Activated CD8-positive, alpha-beta memory T cell treated with anti-CD3 and anti-CD28 coated beads for 4 hours (primary cell): ENCODE measurements around the gene GRK3.

Experiments used
- DNase-seq, 2 donors: peaks; one replicate each; pipeline ENCODE4 v3.0.0-alpha.2; 2020; ENCODE audit warnings: low read depth in 2 of 2

The GRK3 gene

DNA sequence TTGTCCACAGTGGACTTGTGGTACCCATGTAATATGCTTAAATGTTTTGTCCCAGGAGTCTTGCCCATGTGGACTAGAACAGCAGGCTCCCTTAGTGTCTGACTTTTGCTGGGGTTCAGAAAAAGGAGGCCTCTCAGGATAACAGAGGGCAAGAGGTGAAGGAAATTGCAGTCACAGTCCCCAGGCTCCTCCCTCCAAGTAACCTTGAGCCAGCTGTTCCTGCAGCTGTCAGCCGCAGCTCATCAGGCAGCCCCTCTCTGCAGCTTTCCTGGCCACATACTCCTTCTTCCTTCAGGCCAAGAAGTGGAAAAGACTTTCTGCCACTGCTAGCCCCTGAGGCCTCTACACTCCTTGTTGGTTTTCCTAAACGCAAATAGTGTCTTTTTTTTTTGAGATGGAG is 171.2 kb downstream of the GRK3 start:
- DNase-seq: no peak

DNA sequence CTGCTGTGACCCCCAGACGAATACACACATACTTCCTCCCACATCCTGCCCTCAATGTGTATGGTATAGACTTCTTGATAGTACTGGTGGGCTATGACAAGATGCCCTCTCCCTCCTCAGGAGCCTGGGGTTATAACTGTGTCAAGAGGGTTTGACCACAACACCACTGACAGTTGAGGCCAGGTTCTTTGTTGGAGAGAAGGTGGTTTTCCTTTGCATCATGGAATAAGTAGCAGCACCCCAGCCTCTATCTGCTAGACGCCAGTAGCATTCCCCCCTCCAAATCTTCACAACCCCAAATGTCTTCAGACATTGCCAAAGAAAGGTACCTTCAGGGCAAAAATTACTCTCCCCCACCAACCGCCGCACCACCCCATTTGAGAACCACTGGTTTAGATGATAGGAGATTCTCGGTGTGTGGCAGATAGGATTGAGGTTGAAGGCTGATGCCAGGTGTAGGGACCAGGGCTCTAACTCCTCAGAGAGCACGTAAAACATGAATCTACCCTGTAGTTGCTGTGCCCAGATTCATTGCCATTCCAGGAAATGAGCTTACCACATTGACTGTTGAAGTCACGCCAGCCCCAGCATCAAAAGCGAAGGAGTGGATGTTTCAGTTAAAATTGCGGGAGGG is 172.0 kb downstream of the GRK3 start:
- DNase-seq: no peak

DNA sequence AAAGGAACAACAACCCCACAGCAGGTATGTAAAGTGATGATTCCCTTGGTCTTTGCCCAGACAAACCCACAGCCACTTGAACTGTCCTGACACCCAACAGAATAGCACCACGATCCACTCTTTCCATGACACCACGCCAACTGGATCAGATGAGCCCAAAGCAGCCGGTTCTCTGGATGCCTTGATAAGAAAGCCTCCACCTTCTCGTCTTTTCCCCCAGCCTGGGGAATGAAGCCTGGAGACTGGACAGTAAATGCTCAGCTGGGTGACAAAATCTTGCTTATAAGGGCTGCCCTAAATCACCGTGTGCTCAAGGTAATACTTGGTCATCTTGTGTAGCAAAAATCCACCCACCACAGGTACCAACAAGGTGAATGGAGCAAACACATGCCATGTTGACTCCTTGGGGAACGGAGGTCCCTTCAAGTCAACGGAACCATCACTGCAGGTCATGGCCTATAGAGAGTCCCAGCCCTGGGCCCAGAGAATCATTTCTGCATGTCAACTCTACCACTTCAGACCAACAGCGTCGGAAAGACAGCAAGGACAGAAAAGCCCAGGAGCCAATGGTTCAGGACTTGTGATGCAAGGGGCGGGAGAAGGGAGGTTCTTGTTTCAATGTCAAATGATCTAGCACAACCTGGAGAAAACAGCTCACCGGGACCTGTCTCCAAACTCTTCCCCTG is 175.3 kb downstream of the GRK3 start:
- DNase-seq: no peak

DNA sequence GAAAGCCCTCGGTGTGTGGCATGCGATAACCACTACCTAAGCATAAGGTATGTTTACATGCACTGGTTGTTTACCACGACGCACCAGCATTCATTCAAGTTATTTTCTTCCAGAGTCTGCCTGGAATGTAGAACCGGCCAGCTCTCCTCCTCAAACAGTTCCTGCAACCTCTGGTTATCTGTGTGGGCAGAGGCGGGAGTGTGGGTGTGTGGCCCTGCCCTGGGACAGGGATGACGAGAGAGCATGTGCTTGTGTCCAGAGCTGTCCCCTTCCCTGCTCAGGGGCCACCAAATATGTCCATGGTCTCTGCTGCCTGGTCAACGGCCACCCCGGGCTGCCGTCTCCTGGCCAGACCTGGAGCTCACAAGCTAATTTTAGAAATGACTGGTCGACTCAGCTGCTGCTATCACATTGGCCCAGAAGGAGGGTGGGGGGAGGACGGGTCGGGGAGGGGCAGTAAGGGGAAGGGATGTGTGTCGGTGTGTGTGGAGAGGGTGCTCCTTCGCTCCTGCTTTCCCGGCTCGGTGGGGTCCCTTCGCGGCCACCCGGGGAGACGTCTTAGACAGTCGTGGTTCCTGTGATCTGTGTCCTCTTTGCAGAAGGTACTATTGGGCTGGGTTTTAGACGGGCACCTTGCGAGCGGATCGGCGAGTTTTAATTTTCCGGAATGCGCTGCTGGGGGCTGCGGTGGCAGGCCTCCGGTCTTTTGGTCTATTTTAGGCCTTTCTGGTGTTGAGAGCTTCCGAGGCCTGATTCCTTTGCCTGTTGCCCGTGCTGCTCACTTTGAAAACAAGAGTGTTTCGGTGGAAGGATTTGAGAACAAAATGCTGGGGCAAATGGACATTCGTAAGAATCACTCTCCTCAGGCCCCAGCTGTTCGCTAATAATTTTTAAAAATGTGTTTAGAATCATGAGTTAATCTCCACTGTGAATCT is 177.5 kb downstream of the GRK3 start, which contains the start of gene MYO18B:
Gene MYO18B, plus strand, starts transcription at position 497 of the 935 bp plus-strand sequence. CDS start 18,905 bp downstream, outside the sequence.
- no peak for DNase-seq

DNA sequence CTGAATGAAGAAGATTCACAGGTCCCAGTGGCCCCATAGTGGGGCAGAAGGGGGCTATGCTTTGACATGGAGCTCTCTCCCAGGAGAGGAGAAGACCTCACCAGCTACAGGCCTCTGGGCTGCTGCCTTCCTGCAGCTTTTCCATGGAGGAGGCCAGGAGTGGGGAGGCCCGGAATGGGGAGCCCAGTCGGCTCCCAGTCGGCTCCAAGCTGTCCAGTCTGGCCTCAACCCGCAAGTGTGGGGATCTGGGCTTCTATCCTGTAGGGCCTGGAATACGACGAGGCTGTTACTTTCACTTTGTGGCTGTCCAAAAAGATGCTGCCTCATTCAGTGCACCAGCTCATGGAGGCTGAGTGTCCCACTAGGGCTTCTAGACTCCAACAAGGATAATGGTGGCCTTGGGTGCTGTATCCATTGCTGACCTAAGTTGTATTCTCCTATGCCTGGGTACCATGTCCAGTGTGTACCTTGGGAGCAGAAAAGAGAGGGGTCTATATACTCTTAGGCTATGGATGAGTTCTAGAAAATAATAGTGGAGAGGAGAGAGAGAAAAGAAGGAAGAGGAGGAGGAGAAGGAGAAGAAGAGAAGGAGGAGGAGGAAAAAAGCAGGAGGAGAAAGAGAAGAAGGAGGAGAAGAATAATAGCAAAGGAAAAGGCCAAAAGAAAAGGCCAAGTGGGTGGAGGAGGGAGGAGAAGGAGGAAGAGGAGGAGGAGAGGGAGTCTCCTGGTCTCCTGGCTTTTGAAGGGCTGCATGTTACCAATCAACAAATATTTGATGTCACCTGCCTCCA is 178.6 kb downstream of the GRK3 start:
- DNase-seq: no peak

DNA sequence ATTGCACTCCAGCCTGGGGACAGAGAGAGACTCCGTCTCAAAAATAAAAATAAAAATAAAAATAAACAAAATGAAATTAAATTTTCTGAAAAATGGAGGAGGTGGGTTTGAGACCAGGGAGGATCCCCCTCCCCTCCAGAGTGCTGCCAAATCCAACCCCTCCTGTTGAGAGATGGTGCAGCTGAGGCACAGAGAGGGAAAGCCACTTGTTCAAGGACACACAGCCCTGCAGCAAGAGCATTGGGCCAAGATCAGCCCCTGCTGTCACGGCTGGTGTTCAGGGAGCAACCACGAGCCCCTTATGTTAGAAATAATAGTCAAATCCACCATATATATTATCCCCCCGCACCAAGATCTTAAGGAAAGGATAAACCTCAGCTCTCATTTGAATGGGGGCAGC is 180.2 kb downstream of the GRK3 start:
- DNase-seq: no peak

DNA sequence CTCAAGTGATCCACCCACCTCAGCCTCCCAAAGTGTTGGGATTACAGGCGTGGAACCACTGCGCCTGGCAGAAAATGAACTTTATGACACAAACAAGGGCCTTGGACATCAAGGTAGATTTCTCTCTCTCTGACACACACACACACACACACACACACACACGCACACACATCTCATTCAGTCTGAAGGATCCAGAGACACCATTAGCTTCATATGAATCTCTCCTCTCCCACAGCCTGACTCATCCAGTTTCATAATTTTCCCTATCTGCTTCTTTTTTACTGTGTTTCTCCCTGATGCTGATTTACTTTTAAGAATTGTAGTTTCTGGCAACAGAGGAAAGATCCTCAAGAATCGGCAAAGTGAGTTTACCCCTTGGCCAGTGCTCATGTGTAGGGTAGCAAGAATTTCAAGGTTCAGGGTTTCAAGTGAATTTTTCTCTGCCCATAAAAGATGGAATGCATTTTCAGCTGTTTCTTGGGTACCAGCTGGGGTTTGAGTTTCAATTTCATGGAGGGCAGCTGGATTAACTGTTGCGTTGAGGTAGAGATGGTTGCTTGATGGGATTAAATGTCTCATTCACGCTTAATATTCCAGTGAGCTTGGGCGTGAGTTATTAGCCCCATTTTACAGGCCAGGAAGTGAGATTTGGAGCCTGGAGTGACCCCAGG is 181.0 kb downstream of the GRK3 start:
- no peak for DNase-seq

DNA sequence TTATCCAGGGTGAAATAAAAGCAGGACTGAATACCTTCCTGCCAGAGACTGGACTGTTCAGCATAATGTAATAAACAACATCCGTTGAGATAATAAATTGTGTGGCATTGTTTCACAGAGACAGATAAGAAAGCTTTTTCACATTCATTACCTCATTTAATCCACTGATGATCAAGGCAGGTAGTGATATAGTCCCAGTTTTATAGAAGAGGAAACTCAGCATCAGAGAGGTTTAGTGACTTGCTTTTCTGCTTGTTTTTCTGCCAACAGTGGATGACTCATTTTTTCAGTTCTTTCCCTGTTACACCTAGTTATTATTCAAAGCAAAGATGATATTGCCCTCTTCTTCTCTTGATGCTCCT is 181.5 kb downstream of the GRK3 start:
- no peak for DNase-seq

DNA sequence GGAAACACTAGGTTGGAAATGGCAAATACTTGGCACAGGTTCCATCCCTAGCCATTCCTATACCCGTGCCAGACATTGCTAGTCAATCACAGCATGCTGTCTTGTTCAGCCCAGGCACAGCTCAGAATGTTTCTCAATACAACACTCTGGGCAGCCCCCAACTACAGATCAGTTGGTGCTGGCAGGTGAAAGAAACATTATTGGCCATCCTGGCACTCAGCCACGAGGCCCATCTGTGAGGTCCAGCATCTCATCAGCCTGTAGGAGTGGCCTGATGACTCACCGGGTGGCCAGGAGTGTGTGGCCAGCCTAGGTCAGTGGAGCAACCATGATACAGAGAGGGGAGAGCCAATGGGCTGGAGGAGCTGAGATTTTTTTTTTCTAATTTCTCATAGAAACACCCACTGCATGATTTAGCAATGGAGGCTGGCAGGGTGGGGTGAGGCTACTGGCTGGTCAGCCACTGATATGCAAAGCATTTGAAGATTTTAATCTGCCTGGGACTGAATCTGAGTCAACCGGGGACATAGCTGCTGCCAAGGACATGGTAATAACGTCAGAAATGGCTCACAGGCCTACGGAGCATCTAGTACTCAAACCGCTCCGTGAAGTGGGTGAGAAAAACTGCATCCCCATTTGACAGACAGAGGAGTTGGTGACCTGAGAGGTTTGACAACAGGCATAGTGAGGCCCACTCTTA is 182.9 kb downstream of the GRK3 start:
- DNase-seq: no peak

DNA sequence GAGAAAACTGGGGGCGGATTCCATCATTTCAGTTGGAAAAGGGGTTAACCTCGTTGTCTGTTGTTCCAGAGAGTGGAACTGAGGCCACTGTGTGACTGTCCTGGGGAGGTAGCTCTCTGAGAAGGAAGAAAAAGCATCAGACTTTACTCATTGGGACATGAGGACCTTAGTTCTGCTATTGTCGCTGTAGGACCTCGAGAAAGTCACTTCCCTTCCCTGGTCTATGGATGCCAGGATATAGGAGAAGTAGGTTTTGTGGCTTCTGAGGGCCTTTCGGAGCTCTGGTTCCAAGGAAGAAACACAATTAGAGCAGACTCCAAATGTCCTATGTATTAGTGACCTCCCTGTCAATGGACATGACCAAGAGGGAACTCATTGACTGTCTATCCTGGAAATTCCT is 183.7 kb downstream of the GRK3 start:
- DNase-seq: no peak

DNA sequence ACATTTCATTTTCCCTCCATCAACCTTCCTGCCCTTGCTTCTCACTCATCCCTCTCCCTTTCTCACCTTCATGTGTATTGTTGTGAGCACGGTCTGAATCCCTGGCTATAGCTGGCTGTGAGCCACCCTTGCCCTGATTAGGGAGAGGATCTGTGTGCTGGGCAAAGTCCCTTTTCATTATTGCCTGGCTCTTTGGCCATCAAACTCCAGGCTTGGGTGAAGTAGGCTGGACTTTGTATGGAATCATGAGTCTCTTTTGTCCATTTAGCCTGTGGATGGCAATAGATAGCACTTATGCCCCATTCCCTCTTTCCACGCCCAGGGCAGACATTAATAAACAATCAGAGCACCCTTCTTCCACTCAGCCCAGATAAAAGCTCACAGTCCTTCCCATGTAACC is 184.2 kb downstream of the GRK3 start:
- no peak for DNase-seq

DNA sequence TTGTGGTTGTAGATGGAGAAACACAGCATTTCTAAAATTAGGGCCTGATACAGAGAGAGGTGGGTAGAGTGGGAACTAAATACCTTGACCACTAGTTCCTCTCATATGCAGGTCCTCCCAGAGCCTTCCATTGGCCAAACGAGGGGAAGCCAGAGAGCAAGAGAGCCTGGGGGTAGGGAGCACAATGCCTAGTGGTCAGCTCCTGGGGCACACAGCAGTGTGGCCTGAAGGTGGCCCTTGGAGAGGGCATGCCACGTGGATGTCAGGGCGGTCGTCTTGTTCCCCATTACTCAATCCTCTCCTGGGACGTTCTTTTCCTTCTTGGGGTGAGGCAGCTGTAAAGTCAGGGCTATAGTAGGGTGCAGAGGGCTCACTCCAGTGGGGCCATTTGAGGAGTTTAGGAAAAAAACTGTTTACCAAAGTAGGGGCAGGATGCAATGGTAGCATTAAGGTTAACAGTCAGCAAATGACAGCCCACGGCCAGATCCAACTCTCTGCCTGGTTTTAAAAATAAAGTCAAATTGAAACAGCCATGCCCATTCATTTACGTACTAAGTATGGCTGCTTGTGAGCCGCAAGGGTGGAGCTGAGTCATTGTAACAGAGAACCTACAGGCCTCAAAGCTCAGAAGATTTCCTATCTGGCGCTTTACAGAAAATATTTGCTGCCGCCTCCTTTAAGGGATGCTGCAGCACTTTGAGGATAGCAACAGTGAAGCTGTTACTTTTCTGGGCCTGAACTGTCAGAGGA is 185.1 kb downstream of the GRK3 start:
- DNase-seq: no peak

DNA sequence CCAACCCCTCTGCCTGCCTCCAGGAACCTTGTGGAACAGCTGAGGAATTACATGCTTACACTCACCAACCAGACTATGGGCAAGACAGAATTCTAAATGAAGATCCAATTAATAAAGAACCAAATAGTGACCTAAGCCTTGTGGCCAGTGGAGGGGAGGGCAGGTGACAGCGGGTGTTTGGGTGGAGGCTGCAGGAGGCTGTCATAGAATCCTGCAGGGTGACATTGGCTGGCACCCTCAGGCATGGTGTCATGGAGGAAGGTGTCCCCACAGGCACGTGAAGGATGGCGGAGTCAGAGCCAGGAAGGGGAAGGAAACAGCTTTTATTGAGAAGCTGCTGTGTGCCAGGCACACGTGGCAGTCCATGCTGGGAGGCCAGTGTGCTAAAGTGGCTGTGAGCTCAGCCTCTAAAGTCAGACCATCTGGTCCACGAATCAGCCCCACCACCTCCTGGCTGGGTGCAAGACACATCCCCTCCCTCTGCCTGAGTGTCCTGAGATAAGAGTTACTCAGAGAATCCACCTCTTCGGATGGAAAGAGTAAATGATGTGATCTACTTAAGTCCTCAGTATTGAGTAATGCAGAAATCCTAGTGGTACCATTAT is 186.2 kb downstream of the GRK3 start:
- DNase-seq: no peak

DNA sequence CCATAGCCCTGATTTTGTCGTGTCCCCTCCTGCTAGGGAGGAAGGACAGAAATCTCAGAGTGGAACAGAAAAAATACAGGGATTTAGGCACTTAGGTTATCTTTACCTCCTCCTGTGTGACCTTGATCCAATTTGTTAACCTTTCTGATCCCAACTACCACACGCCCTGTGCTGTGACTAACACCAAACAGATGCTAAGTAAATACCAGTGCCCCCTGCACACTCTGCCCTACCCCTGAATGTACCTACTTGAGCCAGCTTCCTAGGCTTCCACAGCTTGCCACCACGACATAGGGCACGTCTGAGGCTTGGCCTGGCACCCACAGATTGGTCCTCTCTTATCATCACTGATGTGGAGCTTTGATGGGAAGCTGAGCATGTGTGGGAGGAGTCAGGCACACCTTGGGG is 186.7 kb downstream of the GRK3 start:
- DNase-seq: no peak

DNA sequence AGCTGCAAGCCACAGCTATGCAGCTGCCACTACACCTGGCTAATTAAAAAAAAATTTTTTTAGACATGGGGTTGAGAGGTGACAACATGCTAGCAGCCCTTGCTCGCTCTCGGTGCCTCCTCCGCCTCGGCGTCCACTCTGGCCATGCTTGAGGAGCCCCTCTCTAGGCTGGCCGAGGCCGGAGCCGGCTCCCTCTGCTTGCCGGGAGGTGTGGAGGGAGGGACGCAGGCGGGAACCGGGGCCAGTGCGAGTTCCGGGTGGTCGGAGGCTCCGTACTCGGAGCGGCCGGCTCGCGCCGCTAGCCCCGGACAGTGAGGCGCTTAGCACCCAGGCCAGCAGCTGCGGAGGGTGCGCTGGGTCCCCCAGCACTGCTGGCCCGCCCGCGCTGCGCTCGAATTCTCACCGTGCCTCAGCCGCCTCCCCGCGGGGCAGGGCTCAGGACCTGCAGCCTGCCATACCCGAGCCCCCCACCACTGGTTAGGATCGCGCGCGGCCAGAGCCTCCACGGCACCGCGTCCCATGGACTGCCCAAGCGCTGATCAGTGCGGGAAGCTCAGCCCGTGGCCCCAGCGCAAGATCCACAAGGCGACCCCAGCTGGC is 188.2 kb downstream of the GRK3 start:
- no peak for DNase-seq

DNA sequence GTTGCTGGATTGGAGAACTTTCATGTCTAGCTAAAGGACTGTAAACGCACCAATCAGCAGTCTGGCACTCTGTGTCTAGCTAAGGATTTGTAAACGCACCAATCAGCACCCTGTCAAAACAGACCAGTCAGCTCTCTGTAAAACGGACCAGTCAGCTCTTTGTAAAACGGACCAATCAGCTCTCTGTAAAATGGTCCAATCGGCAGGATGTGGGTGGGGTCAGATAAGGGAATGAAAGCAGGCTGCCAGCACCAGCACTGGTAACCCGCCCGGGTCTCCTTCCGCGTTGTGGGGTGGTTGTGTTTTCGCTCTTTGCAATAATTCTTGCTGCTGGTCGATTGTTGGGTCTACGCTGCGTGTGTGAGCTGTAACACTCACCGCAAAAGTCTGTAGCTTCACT is 188.8 kb downstream of the GRK3 start:
- no peak for DNase-seq

DNA sequence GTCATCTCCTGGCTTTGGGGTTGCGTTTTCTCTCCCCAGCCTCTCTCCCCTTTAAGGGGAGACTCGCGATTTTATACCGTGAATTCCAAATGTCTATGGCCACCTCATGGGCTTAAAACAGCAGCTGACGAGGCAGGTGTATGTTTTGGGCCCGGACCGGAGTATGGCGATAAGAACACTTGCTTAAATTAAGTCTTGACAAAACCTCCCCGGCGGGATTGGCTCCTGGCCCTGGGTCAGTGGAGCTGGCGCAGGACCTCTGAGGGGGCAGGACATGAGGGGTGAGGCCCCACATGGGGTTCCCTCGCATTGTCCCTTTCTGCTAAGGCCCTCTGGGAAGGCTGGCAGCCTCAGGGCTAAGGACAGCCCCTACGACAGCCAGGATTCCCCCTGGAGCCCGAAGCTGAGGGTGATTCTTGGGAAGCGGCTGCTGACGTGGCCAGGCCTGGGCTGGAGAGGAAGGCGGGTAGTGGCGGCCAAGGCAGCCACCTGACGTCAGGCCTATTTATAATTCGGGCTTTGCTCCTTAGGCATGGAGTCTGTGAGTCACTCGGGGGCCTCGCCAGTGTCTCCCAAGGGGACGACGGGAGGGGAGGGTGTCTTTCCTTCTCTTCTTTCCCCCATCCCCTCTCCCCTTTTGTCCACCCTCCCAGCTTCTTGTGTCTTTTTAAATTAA is 190.2 kb downstream of the GRK3 start:
- no peak for DNase-seq

DNA sequence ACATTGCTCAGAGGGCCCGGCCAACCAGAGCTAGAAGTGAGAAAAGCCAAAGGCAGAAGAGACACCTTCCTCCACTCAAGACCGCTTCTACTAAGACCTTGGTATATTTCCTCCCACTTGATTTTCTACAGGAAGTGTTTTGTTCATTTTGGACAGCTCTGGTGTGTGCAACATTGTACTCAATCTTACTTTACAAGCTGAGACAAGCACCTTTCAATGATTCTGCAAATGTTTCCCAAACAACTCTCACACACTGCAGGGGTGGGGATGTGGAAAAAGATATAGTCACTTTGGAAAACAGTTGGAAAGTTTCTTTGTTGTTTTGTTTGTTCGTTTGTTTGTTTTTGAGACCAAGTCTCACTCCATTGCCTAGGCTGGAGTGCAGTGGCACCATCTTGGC is 193.2 kb downstream of the GRK3 start:
- no peak for DNase-seq

DNA sequence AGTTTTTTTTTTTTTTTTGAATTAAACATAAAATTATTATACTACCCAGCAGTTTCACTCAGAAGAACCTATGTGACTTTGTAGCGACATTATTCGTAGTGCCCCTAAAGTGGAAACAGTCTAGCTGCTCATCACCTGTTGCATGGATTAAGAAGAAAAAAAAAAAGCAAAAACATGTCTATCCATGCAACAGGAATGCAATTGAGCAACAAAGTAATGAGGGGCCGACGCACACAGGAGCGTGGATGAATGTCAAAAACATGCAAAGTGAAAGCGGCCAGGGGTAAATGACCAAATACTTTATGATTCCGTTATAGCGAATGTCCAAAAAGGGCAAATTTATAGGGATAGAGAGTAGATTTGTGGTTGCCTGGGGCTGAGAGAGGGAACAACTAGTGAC is 193.8 kb downstream of the GRK3 start:
- no peak for DNase-seq
